ENCODE results near the gene USP10.
"Not testable (repeated sequence)": the region's sequence is repeated elsewhere in the genome, so short reads cannot be mapped to it uniquely, and the experiment has no call there.

Gene USP10

DNA sequence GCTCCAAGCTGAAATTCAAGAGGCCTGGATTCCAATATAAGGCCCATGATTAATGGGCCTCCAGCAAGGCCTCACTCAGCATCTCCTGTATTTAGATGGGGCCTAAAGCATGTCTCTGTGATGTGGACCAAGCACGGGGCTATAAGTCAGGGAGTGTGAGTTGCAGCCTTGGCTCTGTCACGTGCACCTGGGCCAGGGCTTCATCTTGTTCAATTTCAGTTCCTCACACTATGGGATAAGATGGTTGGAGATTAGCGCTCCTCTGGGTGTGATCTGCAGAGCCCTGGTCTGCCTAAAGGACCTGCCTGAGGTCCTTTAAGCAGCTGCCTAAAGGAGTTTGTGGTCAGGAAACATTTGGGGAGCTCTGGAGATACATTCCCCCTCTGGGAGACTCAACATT, 26.2 kb upstream of the USP10 start:
- DNase-seq (ENCODE audit: low read depth, low spot score) = no peak

DNA sequence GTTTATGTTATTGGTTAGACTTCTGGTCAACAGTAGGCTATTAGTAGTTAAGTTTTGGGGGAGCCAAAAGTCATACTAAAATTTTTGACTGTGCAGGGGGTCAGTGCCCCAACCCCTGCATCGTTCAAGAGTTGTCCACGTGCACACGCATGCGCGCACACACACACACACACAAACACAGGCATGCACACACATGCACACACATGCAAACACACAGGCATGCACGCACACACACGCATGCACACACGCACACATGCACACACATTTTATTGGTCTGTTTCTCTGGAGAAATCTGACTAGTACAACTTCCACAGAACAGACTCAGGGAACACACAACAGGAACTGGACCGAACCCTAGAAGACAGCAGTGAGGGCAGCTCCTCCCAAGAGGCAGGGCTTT, 24.4 kb upstream of the USP10 start:
- no peak for DNase-seq (ENCODE audit: low read depth, low spot score)

DNA sequence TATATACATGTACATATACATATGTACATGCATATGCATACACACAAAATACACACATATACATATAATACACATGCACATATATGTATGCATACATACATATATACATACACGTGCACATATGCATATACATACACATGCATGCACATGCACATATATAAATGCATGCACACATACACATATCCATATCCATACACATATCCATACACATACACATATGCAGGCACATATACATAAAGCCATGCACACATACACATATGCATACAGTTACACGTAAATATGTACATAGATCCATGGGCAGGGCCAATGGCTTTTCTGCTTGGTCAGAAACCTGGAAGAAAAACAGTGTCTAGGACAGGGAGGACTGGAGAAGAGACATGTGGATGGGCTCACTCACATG, 23.9 kb upstream of the USP10 start:
- no peak for DNase-seq (ENCODE audit: low read depth, low spot score)

DNA sequence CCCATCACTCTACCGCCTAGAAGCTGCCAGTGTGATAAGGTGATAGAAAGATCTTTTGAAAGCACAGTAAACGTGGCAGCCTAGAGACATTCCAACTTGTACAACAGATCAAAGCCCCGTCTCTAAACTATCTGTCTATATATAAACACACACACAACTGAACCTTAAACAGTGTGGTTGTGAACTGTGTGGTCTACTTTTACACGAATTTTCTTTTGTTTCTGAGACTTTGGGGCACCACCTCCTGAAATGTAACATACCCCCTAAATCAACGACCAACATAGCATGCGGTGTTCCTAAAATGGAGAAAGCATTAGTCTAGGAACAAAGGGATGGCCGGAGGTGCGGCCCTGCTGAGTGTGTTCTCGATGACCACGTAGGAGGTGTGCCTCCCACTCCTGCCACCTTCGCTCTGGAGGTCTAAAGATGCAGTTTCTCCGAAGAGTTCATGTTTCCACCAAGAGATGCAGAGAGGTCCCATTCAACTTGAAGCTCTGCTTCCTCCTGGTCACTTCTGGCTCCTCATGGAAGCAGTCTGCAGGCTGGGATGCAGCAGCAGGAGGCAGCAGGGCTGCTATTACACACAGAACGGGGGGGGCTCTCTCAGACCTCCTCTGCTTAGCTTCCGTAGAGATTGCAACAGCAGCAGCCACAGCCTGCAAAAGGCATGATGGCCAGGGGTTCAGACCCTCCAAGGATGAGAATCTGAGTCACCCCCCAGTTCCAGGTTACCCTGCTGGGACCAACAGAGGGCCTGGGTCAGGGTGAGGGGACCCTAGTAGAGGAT, 22.6 kb upstream of the USP10 start:
- DNase-seq (ENCODE audit: low read depth, low spot score) = no peak

DNA sequence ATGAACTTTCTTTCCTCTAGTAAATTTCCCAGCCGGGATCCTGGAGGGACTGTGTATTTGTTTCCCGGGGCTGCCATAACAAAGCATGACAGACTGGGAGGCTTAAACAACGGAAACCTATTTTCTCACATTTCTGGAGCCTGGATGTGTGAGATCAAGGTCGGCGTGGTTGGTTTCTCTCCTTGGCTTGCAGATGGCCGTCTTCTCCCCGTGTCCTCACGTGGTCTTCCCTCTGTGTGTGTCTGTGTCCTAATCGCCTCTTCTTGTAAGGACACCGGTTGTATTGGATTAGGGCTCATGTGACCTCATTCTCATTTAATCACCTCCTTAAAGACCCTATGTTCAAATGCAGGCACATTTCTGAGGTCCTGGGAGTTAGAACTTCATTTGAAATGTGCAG, 22.0 kb upstream of the USP10 start:
- DNase-seq (ENCODE audit: low read depth, low spot score) = no peak

DNA sequence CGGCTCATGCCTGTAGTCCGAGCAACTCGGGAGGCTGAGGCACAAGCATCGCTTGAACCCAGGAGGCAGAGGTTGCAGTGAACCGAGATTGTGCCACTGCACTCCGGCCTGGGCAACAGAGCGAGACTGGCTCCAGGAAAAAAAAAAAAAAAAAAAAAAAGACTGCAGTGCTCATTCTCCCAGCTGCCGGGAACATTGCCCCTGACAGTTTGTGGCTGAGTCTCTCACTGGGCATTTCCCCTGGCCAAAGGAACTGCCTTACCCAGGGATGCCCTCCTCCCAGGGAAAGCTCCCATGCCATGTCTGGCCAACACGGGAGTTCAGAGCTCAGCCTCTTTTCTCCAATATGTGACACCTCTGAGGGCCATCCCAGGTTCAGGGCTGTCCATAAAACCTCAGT, 21.3 kb upstream of the USP10 start:
- no peak for DNase-seq (ENCODE audit: low read depth, low spot score)

DNA sequence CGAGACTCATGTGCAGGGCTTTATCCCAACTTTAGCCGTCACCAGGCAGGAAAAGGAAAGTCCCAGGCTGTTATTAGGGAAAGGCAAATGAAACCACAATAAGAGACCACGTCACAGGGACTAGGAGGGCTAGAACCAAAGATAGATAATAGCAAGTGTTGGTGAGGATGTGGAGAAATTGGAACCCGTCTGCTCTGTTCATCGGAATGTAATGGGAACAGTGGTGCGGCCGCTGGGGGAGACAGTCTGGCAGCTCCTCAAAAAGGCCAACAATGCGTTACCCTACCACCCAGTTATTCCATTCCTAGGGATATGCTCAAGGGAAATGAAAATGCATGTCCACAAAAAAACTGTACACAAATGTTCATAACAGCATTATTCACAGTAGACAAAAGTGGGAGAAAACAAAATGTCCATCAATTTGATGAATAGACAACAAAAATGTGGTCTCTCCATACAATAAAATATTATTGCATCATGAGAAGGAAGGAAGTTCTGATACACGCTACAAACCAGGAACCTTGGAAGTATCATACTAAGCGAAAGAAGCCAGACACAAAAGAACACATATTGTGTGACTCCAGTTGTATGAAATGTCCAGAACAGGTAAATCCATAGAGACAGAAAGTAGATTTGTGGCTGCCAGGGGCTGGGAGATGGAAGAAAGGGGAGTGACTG, 19.5 kb upstream of the USP10 start:
- DNase-seq (ENCODE audit: low read depth, low spot score) = no peak

DNA sequence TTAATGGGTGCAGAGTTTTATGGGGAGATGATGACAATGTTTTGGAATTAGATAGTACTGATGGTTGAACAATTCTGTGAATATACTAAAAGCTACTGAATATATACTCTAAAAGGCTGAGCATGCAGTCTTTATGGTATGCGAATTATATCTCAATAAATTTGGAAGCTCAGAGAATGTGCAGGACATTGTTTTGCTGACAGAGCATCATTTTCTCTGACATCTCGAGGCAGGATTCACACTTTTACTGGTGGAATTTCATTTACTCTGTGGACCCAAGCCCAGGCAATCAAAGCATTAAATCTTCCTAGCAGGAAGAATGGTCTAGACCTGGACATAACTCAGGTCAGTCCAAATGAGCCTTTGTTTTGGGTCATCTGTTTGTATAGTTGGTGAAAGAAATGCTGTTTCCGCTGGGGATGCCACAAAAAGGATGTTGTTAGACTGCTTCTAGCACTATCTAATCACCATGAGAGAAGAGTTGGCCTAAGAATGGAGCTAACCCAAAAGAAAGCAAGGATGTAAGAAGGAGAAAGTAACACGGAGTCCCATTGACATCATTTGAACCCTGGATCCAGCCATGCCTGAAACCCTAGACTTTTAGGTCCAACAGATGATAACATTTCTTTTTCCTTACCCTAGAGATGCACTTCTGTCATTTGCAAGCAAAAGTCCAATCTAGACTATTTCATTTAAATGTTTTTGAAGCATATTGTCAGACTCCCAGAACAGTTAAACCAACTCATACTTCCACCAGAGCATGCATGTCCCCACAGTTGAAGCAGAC, 18.8 kb upstream of the USP10 start:
- DNase-seq (ENCODE audit: low read depth, low spot score) = no peak

DNA sequence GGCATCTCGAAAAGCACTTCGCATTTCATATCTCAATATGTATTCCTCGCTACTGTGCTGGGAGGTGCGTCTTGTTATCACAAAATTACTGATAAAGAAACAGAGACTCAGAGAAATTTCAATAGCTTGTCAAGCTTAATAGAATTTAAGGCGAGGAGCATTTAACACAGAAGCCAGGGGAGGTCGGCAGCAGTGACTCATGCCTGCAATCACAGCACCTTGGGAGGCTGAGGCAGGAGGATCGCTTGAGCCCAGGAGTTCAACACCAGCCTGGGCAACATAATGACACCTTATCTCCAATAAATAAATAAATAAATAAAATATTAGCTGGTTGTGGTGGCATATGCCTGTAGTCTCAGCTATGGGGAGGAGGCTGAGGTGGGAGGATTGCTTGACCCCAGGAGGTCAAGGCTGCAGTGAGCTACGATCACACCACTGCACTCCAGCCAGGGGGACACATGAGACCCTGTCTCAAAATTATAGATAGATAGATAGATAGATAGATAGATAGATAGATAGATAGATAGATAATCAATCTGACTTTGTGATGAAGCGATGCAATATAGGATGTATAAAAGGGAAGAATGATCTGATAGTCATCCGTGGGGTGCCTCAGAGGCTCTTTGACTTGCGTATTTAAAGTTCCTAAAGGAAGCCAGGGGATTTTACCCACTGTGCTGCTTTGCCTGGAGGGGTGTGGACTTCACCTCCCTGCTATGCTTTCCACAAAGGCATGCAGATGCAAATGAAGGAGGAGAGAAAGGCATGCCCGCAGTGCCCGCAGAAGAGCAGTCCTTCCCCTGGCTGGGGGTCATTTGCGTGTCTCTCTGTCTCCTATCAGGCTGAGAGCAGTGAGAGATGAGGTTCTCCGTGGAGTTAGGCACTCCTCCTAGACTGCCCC, 15.9 kb upstream of the USP10 start:
- DNase-seq (ENCODE audit: low read depth, low spot score) = peak; percentile 60

DNA sequence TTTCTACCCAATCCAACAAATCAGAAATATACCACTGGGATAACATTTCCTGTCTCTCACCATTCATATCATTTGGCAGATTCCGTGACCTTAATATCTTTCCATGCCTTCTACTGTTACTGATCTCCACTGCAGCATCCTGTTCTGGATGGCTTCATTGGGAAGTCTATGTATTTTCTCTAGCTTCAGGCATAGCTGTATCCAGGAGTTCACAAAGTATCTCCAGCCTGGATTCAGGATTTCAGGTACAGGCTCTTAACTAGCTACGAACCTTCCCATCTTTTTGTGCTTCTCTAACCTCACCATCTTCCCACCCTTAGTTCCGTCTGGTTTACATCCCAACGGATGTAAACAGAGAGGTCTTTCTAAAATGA, 15.2 kb upstream of the USP10 start:
- no peak for DNase-seq (ENCODE audit: low read depth, low spot score)

DNA sequence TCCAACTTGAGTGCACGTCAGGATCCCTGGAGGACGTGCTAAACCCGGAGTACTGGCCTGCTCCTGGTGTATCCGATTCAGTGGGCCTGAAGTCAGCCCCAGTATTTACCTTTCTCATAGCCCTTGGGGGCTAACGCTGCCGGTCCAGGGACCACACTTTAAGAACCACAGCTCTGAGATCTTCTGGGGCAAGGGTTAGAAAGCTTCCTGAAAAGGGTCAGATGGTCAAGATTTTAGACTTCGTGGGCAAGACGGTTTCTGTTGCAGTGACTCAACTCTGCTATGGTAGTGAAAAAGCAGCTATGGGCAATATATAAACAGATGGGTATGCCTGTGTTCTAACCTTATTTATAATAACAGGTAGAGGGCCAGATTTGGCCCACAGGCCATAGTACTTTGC, 14.6 kb upstream of the USP10 start:
- DNase-seq (ENCODE audit: low read depth, low spot score) = no peak

DNA sequence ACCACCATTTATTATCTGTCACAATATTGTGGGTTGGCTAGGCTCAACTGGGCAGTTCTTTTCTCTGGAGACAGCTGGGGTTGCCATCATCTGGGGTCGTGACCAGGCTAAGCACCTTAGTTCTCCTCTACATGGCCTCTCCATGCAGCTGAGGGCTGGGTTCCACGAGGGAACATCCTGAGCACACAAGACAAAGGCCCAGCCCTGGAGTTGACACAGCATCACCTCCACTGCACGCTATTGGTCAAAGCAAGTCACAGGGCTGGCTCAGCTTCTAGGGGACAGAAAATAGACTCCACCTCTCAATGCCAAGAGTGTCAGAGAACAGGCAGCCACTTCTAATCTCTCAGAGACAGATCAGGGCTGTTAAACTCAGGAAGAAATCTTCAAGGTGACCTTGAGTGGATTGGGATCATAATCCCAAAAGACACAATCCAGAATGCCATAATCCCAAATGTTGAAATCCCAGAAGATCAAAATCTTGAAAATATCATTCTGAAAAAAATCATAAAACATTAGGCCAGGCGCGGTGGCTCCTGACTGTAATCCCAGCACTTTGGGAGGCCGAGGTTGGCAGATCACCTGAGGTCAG, 13.0 kb upstream of the USP10 start:
- no peak for DNase-seq (ENCODE audit: low read depth, low spot score)

DNA sequence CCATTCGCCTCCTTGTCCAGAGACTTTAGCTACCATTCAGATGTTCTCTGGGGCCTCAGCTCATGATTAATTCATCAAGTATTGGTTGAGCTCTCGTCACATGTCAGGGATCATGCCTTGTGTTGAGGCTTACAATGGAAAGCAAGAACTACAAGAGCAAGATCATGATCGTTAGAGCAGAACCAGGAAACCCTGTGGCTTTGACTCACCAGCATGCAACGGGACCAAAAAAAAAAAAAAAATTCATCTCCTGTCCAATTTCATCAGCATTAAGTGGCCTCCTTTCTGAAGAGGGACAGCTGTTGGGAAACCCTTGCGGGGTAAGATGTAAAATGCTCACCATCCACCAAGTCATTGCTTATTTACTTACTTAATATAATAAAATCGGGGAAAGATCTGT, 12.1 kb upstream of the USP10 start:
- DNase-seq (ENCODE audit: low read depth, low spot score) = no peak

DNA sequence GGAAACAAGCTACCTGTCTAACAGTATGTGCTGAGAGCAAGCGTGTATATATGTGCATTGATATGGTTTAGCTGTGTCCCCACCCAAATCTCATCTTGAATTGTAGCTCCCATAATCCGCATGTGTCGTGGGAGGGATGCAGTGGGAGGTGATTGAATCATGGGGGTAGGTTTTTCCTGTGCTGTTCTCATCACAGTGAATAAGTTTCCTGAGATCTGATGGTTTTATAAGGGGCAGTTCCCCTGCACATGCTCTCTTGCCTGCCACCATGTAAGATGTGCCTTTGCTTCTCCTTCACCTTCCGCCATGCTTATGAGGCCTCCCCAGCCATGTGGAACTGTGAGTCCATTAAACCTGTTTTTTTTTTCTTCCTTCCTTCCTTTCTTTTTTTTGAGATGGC, 11.6 kb upstream of the USP10 start:
- not testable (repeated sequence) for DNase-seq (ENCODE audit: low read depth, low spot score)

DNA sequence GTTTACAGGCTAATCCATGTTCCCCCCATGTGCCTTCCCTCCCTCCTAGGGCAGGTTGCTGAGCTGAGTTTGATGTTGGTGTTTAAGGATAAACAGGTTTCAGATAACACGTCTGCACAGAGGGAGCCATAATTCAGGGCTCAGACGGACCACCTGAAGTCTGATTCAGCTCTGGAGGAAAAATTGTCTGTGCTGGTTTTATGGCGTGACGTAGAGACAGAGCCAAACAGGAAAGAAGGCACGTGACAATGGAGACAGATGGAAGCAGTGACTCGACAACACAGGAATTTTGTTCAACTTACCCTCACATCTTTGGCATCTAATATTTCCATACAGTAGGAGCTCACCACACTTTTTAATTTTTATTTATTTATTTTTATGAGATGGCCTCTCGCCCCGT, 10.7 kb upstream of the USP10 start:
- no peak for DNase-seq (ENCODE audit: low read depth, low spot score)

DNA sequence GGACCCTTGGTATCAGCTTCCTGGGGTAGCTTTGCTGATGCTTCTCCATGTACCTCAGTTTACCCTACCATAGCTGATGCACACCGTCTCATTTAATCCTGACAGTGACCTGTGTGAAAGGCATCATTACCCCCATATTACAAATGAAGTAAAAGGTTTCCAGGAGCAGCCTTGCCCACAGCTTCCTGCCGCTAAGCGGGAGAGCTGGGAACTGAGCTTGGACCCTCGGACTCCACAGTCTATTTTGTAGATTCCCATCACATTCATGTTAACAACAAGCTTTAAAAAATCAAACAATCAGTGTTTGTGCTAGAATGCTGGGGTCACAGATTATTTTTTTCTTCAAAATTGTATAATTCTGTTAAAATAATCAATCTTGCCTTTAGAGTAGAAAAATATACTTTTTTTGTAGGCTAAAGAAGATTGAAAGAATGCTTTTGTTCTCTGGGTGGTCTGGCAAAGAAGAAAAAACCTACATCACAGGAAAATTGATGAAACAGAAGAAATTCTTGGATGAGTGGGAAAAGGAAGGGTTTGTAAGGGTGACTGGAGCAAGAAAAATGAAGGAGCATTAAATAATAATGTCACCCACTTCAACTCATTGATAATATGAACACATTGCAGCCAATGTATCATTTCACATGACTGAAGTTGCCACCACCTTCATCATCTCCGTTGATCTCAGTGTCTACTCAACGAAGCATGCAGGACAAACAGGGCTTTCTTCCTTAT, 9.5 kb upstream of the USP10 start:
- DNase-seq (ENCODE audit: low read depth, low spot score) = no peak

DNA sequence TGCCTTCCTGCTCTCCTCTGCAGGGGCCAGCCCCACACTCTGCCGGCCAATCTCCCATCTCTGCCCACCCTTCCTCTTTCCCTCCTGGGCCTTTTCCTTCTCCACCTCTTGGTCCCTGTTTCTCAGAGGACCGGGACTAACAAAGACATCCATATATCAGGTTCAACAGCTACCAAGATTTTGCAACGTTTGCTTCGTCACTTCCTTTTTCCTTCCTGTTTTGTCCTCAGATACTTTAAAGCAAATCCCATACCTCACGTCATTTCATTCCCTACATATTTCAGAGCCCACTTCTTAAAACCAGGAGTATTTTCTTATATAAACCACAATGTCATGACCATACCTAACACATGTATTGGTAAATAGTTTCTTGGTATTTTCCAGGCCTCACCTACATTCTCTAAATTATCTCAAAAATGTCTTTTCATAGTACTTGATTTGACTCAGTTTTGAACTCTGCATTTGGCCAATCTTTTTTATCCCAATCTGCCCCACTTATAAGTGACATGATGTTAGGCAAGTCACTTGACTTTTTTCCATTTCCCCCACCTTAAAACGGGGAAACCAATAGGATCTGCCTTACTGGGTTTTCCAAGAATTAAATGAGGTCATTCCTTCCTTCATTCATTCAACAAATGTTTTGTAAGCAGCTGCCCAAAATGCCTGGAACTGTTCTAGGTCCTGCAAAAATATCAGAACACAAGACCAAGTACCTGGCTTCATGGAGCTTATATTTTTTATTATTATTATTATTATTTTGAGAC, 7.2 kb upstream of the USP10 start:
- DNase-seq (ENCODE audit: low read depth, low spot score) = no peak

DNA sequence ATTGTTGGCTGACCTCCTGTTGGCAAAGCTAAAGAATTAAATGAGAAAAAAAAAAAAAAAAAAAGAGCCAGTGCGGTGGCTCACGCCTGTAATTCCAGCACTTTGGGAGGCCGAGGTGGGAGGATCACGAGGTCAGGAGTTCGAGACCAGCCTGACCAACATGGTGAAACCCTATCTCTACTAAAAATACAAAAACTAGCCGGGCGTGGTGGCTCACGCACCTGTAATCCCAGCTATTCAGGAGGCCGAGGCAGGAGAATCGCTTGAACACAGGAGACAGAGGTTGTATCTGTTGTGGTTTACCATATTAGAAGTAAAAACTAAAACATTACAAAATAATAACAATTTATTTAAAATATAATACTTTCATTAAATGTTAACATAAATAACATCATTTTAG, 5.9 kb upstream of the USP10 start:
- not testable (repeated sequence) for DNase-seq (ENCODE audit: low read depth, low spot score)

DNA sequence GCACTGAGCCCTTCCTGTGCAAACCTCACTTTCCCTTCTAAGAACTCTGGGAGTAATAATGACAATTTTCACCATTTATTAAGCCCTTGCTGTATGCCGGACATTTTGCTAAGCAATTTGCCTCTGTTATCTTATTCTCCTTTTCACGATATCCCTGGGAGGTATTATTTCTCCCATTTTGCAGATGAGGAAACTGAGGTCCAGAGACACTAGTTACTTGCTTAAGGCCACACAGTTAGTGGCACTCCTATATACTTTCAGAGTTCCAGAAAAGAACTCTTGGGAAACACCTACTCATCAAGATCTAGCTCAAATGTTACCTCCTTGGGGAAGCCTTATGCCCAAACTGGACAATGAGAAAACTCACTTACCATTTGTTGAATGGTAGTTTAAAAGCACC, 4.8 kb upstream of the USP10 start:
- DNase-seq (ENCODE audit: low read depth, low spot score) = no peak

DNA sequence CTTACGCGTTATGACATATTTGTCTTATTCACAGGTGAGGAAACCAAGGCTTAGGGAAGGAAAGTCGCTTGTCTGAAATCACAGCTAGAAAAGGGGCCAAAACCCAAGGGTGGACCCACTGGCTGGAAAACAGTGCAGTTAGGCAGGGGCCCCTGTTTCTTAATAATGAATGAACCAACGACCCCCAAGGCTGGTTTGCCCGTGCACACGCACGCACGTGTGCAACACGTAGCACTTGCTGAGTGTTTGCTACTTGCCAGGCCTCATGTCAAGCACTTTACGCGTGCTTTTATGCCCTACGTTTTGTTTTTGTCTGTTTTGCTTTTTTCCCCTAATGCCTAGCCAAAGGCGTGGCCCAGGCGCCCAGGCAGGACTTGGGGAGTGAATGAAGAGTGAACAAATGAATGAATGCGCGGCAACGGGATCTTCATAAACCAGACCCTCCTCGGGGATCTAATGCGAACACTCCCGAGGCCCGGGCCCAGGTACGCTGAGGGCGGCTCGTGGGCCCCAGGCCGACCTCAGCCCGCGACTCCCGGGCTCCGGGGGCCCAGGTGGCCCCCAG, 571 bp upstream of the USP10 start:
- DNase-seq (ENCODE audit: low read depth, low spot score) = no peak

Measured in iPS DF 19.7 (cell line).